HUES48 (cell line): ENCODE measurements around the gene ARGLU1.

Experiments
- H3K27ac ChIP-seq: one replicate; pipeline ENCODE4 v1.7.0; 2013; ENCODE audit warnings: low read depth, low read length, inconsistent platforms
- H3K27me3 ChIP-seq: 2 replicates; pipeline ENCODE4 v1.6.1; 2013; ENCODE audit warnings: mild to moderate bottlenecking, low read length; ENCODE audit not compliant: control insufficient read depth, insufficient read depth
- H3K36me3 ChIP-seq: 2 replicates; pipeline ENCODE4 v1.6.1; 2013; ENCODE audit warnings: low read length; ENCODE audit not compliant: control insufficient read depth, insufficient read depth
- H3K4me1 ChIP-seq: 2 replicates; pipeline ENCODE4 v1.6.1; 2013; ENCODE audit warnings: mild to moderate bottlenecking, low read length; ENCODE audit not compliant: control insufficient read depth, insufficient read depth
- H3K4me3 ChIP-seq: 2 replicates; pipeline ENCODE4 v1.5.1; 2013; ENCODE audit warnings: mild to moderate bottlenecking, low read depth, low read length
- H3K9ac ChIP-seq: 2 replicates; pipeline ENCODE4 v1.6.1; 2013; ENCODE audit warnings: mild to moderate bottlenecking, low read depth, low read length, moderate library complexity
- H3K9me3 ChIP-seq: 2 replicates; pipeline ENCODE4 v1.6.1; 2013; ENCODE audit warnings: low read length; ENCODE audit not compliant: control insufficient read depth, insufficient read depth

ARGLU1 gene

GRCh38 chr13:106496072-106496997 lies 71.6 kb downstream of the ARGLU1 start:
- H3K27ac ChIP-seq = no peak overlapping the region
- H3K4me3 ChIP-seq = no peak overlapping the region
- H3K27me3 ChIP-seq = no peaks in the 10 kb centered on the region
- H3K4me1 ChIP-seq = peaks cover 39% of the 10 kb centered on the region
- peaks cover 39% of the 10 kb centered on the region for H3K36me3 ChIP-seq
- peak overlapping the region; percentile 29; the same call in 1 of the 2 replicates for H3K9ac ChIP-seq
- H3K9me3 ChIP-seq = no peaks in the 10 kb centered on the region

- H3K9ac ChIP-seq = no peak overlapping the region
- H3K36me3 ChIP-seq = peaks cover 39% of the 10 kb centered on the region
- H3K27me3 ChIP-seq = no peaks in the 10 kb centered on the region
- H3K9me3 ChIP-seq = no peaks in the 10 kb centered on the region
- H3K4me3 ChIP-seq = no peak overlapping the region
- H3K4me1 ChIP-seq = peaks cover 39% of the 10 kb centered on the region
- H3K27ac ChIP-seq = no peak overlapping the region
Measured at GRCh38 chr13:106494936-106495335, 73.0 kb downstream of the ARGLU1 start.

- Histone ChIP-seq H3K4me3 (no peak overlapping the region), H3K27ac (no peak overlapping the region)
Measured at GRCh38 chr13:106494506-106494905, 73.4 kb downstream of the ARGLU1 start.

DNA sequence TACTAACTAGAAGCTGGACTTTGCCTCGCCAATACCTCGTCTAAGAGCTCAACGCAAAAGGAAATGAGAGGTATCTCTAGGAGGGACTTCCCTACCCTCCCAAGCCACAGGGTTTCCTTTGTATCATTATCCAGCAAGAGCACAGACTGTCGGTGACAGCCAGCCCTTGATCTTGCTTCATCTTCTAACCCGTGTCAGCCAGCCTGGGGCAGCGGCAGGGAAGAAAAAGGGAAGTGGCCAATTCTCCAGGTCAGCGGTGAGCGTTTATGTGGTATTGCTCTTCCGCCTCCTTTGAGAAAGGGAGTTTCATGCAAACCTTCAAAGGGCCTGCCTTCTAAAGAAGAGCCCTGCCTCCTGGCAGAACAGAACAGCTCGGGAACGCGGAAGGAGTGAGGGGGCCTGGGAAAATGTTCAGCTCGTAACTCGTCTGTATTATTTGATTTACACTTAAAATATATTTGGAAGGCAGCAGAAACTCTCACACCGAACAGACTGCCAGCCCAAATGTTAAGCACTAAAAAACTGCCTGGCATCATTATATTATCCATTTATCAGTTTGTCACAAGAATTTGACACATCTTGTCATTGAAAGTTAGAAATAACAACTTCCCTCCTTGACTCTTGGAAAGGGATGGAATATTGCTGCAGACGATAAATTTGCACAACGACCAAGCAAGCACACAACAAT lies 74.3 kb downstream of the ARGLU1 start:
- no peak overlapping the region for H3K9ac ChIP-seq
- no peaks in the 10 kb centered on the region for H3K9me3 ChIP-seq
- peaks cover 39% of the 10 kb centered on the region for H3K36me3 ChIP-seq
- no peak overlapping the region for H3K4me3 ChIP-seq
- H3K27me3 ChIP-seq = no peaks in the 10 kb centered on the region
- H3K27ac ChIP-seq = no peak overlapping the region
- H3K4me1 ChIP-seq = peaks cover 26% of the 10 kb centered on the region

More at GRCh38 chr13:106494506-106494905, 73.4 kb downstream of the ARGLU1 start:
- H3K27me3 ChIP-seq = no peaks in the 10 kb centered on the region
- H3K4me1 ChIP-seq = peaks cover 35% of the 10 kb centered on the region
- no peak overlapping the region for H3K9ac ChIP-seq
- peaks cover 39% of the 10 kb centered on the region for H3K36me3 ChIP-seq
- H3K9me3 ChIP-seq = no peaks in the 10 kb centered on the region

GRCh38 chr13:106492588-106493475 lies 75.1 kb downstream of the ARGLU1 start:
- Histone ChIP-seq H3K4me1 (peaks cover 18% of the 10 kb centered on the region), H3K9ac (no peak overlapping the region), H3K27me3 (no peaks in the 10 kb centered on the region), H3K27ac (no peak overlapping the region), H3K4me3 (no peak overlapping the region), H3K9me3 (no peaks in the 10 kb centered on the region), H3K36me3 (peaks cover 39% of the 10 kb centered on the region)

DNA sequence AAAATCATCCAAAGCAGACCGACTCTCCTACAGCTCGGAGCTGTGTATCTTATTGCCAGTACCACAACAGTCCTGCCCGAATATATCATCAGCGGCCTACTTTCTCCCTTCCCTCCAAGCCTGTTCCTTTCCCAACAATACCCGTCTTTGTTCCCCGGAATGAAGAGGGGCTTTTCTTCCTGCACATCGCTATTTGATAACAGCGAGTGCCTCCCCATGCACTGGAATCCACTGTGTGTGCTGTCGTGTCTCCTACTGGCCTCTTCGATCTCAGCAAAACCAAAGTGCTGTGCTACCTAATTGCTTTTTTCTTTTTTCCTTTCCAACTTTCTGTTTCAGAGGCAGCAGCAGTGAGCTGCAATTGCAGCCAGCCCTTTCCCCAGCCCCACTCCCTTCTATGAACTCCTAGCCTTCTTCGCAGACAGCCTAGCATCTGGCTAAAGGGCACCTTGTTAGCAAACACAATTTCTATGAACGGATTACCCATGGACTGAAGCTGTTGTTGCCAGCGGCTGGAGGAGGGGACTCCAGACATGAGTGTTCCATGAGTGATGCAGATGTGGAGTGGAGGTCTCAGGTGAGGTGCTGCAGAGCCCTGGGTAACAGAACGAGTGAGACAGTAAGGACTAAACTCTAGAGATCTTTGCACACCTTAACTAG lies 75.9 kb downstream of the ARGLU1 start:
- Histone ChIP-seq H3K27ac (no peak overlapping the region), H3K9ac (no peak overlapping the region), H3K27me3 (no peaks in the 10 kb centered on the region), H3K9me3 (no peaks in the 10 kb centered on the region), H3K4me3 (no peak overlapping the region), H3K4me1 (peaks cover 18% of the 10 kb centered on the region), H3K36me3 (peaks cover 39% of the 10 kb centered on the region)
